NB4 (cell line): ENCODE measurements around the gene ADRA2A.

ENCODE experiments used
- DNase-seq: peaks from one replicate; pipeline ENCODE4 v3.0.0; 2010; ENCODE audit warnings: low read depth
- H3K4me3 ChIP-seq: one replicate; pipeline ENCODE4 v1.5.1; 2011; ENCODE audit warnings: mild to moderate bottlenecking, low read depth, low read length, moderate library complexity
- MYC ChIP-seq: IDR thresholded peaks from 2 replicates; pipeline ENCODE4 v1.6.1; 2011; ENCODE audit warnings: low read depth, low read length
- POLR2A ChIP-seq: IDR thresholded peaks from 2 replicates; pipeline ENCODE4 v1.6.1; 2011; ENCODE audit warnings: mild to moderate bottlenecking; ENCODE audit not compliant: insufficient read length; ENCODE audit errors: extremely low read depth
- TF ChIP-seq, protein P1 (sequence below): IDR thresholded peaks from one replicate; pipeline ENCODE4 v1.5.1; 2012; ENCODE audit warnings: low read depth, low read length
- TF ChIP-seq, protein P2 (sequence below): IDR thresholded peaks from 2 replicates; pipeline ENCODE4 v1.6.1; 2011; ENCODE audit warnings: low read depth, low read length

Gene ADRA2A

DNA sequence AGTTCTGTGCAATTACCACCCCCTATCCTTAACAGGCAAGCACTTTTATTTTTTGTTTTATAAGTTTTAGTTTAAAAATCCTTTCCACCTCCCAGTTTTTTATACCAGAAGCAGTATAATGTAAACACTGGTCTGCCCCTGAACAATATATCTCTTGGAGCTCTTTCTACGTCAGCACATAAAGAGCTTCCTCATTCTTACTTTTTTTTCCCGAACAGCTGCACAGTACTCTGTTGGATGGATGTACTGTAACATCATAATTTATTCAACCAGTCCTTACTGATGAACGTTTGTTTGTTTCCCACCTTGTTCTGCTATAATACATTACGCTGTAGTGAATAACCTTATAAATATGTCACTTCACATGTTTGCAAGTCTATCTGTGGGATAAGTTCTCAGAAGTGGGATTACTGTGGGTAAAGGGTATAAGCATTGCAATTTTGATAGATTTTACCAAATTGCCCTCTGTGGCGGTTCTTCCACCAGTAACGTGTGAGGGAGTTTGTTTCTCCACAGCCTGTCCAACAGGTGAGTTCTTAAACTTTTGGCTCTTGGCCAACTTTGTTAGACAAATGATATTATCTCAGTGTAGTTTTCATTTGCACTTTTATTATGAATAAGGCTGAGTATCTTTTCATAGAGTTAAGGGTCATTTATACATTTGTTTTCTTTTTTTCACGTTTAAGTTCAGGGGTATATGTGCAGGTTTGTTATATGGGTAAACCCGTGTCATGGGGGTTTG is 32.8 kb downstream of the ADRA2A start:
- TF ChIP-seq, protein P1, sequence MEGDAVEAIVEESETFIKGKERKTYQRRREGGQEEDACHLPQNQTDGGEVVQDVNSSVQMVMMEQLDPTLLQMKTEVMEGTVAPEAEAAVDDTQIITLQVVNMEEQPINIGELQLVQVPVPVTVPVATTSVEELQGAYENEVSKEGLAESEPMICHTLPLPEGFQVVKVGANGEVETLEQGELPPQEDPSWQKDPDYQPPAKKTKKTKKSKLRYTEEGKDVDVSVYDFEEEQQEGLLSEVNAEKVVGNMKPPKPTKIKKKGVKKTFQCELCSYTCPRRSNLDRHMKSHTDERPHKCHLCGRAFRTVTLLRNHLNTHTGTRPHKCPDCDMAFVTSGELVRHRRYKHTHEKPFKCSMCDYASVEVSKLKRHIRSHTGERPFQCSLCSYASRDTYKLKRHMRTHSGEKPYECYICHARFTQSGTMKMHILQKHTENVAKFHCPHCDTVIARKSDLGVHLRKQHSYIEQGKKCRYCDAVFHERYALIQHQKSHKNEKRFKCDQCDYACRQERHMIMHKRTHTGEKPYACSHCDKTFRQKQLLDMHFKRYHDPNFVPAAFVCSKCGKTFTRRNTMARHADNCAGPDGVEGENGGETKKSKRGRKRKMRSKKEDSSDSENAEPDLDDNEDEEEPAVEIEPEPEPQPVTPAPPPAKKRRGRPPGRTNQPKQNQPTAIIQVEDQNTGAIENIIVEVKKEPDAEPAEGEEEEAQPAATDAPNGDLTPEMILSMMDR: no peak
- TF ChIP-seq POLR2A (no peak), MYC (no peak)
- TF ChIP-seq, protein P2, sequence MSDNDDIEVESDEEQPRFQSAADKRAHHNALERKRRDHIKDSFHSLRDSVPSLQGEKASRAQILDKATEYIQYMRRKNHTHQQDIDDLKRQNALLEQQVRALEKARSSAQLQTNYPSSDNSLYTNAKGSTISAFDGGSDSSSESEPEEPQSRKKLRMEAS: no peak
- no peak overlapping the region for H3K4me3 ChIP-seq
- no peak for DNase-seq

DNA sequence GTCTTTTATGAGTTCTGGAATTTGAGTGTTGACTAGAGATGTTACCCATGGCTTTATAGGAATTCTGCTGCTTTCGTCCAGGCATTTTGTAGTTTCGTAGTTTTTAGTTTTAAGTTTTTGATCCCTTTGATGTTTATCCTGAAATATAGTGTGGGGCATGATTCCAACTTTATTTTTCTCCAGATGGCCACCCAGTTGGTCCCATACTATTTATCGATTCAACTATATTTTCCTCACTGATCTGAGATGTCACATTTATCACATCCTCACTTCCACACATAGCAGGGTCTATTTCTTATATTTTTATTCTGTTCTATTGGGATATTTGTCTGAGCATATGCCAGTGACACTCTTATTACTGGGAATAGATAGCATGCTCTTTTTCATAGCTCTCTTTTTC is 33.9 kb downstream of the ADRA2A start:
- DNase-seq: no peak
- no peak for TF ChIP-seq POLR2A
- TF ChIP-seq MYC: no peak
- TF ChIP-seq, protein P1: no peak
- TF ChIP-seq, protein P2: no peak
- H3K4me3 ChIP-seq: no peak overlapping the region

DNA sequence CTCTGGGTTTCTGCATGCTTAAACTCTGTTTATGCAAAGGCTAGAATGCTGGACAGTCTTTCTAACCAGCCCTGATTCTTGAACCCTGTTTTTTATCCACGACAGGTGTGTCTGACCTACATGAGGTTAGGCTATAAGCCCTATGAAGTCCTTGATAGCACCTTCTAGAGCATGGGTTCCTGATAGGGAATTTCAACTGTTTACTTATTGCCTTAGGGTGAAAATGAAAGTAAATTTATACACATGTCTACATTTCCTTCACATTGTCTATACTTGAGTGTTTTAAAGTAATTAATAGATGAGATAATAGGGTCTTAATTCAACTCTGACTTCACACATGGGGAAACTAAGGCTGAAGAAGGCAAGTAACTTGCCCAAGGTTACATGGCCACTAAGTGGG is 35.5 kb downstream of the ADRA2A start:
- DNase-seq: no peak
- TF ChIP-seq MYC (no peak), POLR2A (no peak)
- TF ChIP-seq, protein P2: no peak
- TF ChIP-seq, protein P1: no peak

GRCh38 chr10:111113238-111113960 is 36.6 kb downstream of the ADRA2A start:
- DNase-seq: no peak
- no peak overlapping the region for H3K4me3 ChIP-seq
- no peak for TF ChIP-seq POLR2A
- TF ChIP-seq, protein P1: no peak
- TF ChIP-seq, protein P2: no peak
- TF ChIP-seq MYC: no peak

More for the DNA sequence above, 35.5 kb downstream of the ADRA2A start:
- no peak overlapping the region for H3K4me3 ChIP-seq

GRCh38 chr10:111113961-111114757 is 37.3 kb downstream of the ADRA2A start:
- TF ChIP-seq POLR2A: no peak
- TF ChIP-seq MYC: no peak
- H3K4me3 ChIP-seq: no peak overlapping the region
- DNase-seq: no peak
